Endometrial microvascular endothelial cells (primary cell): ENCODE results near the gene LMO3. TPM values are rescaled to one million over a fixed set of nuclear protein-coding genes. Genes with fewer than 3 reads are reported as not detected.

Experiments used
- in situ Hi-C: cut with HindIII; loops from 2 replicates; pipeline ENCODE4 v1.10.0; 2017; ENCODE audit warnings: low sequenced_read_pairs, low pct_unique_long_range_greater_than_20kb; ENCODE audit errors: inconsistent ontology term
- total RNA-seq: library from RNA; depleted of rRNA; stranded (reverse); fragments of >200 nt; gene quantifications from one replicate; pipeline ENCODE4 v1.2.3, GENCODE V29; 2015; ENCODE audit errors: inconsistent ontology term

LMO3 gene
- not detected for total RNA-seq

- in situ Hi-C loops, result no loop called here
Observed at GRCh38 chr12:16606117-16606200, at the start of gene LMO3. Gene LMO3 (minus strand): TSS chr12:16606162. CDS start chr12:16600860, 5,302 bp downstream.

DNA sequence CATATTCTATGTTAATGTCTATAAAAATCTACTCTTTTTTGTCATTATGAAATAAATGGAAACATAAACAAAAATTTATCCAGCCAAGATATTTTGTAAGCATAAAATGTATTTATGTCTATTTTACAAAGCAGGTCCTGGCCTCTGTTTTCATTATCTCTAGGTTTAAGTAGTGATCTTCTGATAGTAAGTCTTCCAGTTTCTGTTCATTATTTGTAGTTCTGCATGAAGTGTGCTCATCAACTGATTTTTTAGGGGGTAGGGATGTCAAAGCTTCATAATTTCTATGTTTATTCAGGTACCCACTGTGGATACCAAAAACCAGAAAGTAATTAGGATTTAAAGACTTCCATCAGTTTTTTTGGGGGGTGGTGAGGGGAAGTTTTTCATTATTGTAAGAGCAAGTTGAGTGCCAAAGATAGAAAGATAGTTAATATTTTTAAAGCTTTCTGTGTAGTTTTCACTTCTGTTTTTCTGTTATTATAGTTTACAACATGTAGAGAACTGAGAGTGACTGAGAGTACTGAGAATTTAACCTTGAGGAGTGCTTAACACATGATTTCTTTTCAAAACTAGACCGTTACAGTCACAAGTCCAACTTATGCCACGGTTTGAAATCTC lies 30.6 kb upstream of the LMO3 start:
- in situ Hi-C loops, result no loop called here

- in situ Hi-C loops, result no loop called here
Observed at GRCh38 chr12:16634786-16635185, 28.8 kb upstream of the LMO3 start.

- in situ Hi-C loops, result no loop called here
Observed at GRCh38 chr12:16626991-16627390, 21.0 kb upstream of the LMO3 start.

- in situ Hi-C loops, result no loop called here
Observed at GRCh38 chr12:16622338-16622737, 16.4 kb upstream of the LMO3 start.

- in situ Hi-C loops, result no loop called here
Observed at GRCh38 chr12:16619537-16619936, 13.6 kb upstream of the LMO3 start.

DNA sequence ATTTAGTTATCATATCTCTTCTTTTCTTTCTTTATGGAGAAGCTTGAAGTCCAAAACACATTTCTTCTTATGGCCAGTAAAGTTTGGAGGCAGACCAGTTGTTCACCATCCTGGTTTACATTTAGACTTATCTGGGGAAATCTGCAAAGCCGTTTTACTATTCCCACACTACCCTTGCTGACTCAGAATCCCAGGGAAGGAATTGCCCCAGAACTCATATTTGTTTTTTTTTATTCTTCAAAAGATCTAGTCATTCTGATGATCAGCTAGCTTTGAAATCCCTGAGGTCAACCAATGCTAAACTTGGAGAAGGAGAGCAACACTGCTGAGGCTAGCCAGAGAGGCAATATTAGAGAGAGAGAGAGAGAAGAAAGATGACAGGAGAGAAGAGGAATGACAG lies 12.3 kb upstream of the LMO3 start:
- in situ Hi-C loops, result no loop called here

DNA sequence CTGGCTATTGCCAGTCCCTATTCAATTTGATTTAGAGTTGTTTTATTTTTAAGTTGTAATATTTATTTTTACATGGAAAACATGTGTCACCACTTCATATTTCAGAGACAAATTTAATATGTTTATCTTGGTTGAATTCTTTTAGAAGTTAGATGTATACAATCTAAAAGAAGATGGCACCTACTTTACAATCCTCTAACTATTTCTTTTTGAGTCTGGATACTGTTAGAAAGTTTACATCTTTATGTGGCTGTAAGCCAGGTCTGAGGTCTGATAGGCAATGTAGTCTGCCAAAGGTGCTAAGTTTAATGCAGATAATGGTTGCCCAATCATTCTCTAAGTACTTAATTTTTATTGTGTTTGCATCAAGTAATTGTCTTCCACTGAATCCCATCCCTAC lies 7.2 kb upstream of the LMO3 start:
- in situ Hi-C loops, result no loop called here

- in situ Hi-C loops, result no loop called here
Observed at GRCh38 chr12:16612647-16613046, 6.7 kb upstream of the LMO3 start.

GRCh38 chr12:16611146-16611545 lies 5.2 kb upstream of the LMO3 start:
- in situ Hi-C loops, result no loop called here

GRCh38 chr12:16610743-16611142 lies 4.8 kb upstream of the LMO3 start:
- in situ Hi-C loops, result no loop called here

DNA sequence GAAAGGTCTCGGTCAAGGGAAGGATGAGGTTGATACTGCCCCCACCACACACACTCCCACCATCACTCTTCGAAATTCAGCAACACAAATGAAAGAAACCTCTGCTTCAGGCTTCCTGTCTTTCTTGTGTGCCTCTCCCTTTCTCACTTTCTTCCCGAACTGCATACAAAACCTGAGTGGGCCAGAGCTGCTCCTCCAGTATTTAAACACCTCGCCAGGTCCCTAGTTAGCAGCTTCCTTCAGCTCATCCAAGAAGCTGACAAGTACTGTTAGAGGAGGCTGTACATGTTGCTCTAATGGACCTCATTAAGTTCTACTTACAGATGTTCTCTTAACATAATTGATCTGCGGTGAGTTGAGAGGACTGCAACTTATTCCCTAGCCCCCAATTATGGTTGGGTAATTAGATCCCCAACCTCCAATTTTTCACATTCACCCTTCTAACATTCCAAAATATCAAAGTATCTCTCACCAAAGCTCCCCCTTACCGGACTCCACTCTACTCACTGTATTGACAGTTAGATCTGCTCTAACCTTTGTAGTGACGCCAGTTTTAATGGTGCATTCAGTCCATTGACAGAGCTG lies 4.1 kb upstream of the LMO3 start:
- in situ Hi-C loops, result no loop called here

DNA sequence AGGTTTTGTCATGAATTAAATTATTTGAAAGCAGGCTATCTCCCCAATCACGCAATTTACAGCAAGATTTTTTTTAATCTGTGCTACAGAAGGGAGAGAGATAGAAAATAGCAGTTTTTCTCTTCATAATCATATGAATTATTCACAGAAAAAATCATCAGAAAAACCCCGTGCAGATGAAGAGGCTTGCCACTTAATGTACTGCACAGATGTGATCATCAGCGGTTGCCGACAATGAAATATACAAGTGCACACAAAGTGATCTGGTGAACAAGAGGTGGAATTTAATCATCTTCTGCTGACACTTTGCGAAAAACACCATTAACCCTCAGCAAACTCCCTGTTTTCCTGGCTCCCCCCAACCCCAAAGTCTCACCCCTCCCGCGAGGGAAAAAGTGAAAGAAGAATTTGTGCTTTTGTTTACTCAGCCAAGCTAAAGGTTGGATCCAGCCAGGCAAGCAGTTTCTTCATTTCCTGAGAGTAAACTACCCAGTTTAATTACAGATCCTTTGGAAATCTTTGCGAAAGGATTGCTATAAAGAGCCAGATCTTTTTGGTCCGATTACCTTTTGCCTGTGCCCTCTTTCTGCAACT lies 3.1 kb upstream of the LMO3 start:
- in situ Hi-C loops, result no loop called here

GRCh38 chr12:16607906-16608775 lies 2.2 kb upstream of the LMO3 start:
- in situ Hi-C loops, result no loop called here

DNA sequence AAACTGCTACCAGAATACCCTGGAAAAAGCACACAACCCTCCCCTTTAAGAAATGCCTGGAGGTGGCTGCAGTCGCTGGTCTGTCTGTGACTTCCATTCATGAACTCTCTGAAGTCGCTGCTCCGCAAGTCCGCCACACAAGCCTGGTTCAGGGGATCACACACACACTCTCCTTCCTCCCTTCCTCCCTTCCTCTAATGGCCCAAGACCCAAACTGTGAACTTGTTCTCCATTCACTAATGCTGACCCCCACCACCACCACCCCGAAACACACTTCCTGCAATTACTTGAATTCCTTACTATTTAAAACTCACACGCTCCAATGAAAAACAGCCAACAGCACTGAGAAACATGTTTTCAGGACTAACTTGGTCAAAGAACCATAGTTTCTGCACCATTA lies 1.0 kb upstream of the LMO3 start:
- in situ Hi-C loops, result no loop called here

GRCh38 chr12:16606201-16606849 lies 363 bp upstream of the LMO3 start:
- in situ Hi-C loops, result no loop called here

- in situ Hi-C loops, result no loop called here
Observed at GRCh38 chr12:16605642-16606116, 283 bp downstream of the LMO3 start.

GRCh38 chr12:16604596-16605252 lies 1.2 kb downstream of the LMO3 start:
- in situ Hi-C loops, result no loop called here

DNA sequence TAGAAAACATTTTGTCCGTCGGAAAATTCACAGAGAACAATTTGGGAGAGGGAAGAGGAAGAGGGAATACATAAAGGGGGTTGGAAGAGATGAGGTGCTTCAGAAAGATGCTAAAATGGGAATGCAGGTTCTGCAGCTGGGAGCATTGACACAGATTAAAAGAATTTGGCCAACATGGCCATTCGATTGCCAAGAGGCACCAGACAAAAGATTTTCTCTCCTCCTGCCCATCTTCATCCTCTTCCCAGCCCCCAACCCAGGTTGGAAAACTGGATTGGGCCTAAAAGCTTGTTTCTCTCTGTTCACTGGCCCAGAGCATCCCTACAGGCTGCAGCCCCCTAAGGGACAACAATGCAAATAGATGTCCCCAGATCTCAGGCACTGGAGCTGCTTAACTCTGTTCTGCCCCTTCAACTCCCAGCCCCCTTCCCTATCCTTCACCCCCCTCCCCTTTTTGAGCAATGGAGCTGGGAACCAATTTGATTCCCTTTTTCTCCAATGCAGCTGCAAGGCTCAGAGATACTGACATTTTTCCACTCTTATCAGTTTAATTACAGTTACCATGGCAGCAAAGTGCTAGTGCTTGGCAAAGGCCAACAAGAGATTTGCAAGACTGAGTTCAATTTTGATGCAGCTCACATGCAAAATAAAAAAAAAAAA lies 1.9 kb downstream of the LMO3 start:
- in situ Hi-C loops, result no loop called here
